ENCODE data around the gene CRIM1.

- TF ChIP-seq, protein P1, sequence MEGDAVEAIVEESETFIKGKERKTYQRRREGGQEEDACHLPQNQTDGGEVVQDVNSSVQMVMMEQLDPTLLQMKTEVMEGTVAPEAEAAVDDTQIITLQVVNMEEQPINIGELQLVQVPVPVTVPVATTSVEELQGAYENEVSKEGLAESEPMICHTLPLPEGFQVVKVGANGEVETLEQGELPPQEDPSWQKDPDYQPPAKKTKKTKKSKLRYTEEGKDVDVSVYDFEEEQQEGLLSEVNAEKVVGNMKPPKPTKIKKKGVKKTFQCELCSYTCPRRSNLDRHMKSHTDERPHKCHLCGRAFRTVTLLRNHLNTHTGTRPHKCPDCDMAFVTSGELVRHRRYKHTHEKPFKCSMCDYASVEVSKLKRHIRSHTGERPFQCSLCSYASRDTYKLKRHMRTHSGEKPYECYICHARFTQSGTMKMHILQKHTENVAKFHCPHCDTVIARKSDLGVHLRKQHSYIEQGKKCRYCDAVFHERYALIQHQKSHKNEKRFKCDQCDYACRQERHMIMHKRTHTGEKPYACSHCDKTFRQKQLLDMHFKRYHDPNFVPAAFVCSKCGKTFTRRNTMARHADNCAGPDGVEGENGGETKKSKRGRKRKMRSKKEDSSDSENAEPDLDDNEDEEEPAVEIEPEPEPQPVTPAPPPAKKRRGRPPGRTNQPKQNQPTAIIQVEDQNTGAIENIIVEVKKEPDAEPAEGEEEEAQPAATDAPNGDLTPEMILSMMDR (IDR thresholded peaks at IDR 0.05), result no peak
- TF ChIP-seq POLR2A (IDR thresholded peaks at IDR 0.05; ENCODE audit: low read depth), result no peak
- TF ChIP-seq POLR2AphosphoS5 (IDR thresholded peaks at IDR 0.05), result no peak
These were observed 207.5 kb downstream of the CRIM1 start for GRCh38 chr2:36562973-36563532.
